ENCODE data around the gene PAPOLB. TPM values are rescaled to one million over a fixed set of nuclear protein-coding genes. Genes with fewer than 3 reads are reported as not detected.

The PAPOLB gene
- total RNA-seq, 2 donors from 2014 or later: 0.19 to 0.24 TPM

- DNase-seq (ENCODE audit: low spot score): peak; percentile 46
- intact Hi-C loops (cut with DNase I): loop anchor here in 1 of 2 donors (10.0 kb wide), 1 partner anchor 75 kb away; no protein-coding TSS in a partner anchor
Observed at GRCh38 chr7:4879396-4880081, 17.7 kb upstream of the PAPOLB start.

- peak; percentile 75 for DNase-seq (ENCODE audit: low spot score)
- intact Hi-C loops (cut with DNase I): loop anchor here in 1 of 2 donors (10.0 kb wide), 1 partner anchor 74 kb away; no protein-coding TSS in a partner anchor
Observed at GRCh38 chr7:4878336-4879335, 16.8 kb upstream of the PAPOLB start.

- intact Hi-C loops (cut with DNase I): loop anchor here in 1 of 2 donors (10.0 kb wide), 1 partner anchor 72 kb away; no protein-coding TSS in a partner anchor
- DNase-seq (ENCODE audit: low spot score): peak; percentile 55
Observed at GRCh38 chr7:4876586-4876985, 14.8 kb upstream of the PAPOLB start.

- DNase-seq (ENCODE audit: low spot score): peak; percentile 52
- intact Hi-C loops (cut with DNase I): loop anchor here in 1 of 2 donors (10.0 kb wide), 1 partner anchor 71 kb away; no protein-coding TSS in a partner anchor
Observed at GRCh38 chr7:4875391-4875790, 13.6 kb upstream of the PAPOLB start.

GRCh38 chr7:4873071-4873944, 11.5 kb upstream of the PAPOLB start:
- intact Hi-C loops (cut with DNase I): loop anchor here in 1 of 2 donors (10.0 kb wide), 1 partner anchor 69 kb away; no protein-coding TSS in a partner anchor
- peak; percentile 59 for DNase-seq (ENCODE audit: low spot score)

- intact Hi-C loops (cut with DNase I): loop anchor here in 1 of 2 donors (10.0 kb wide), 1 partner anchor 67 kb away; no protein-coding TSS in a partner anchor
- DNase-seq (ENCODE audit: low spot score): peak; percentile 69
Observed at GRCh38 chr7:4871930-4872675, 10.3 kb upstream of the PAPOLB start.

- intact Hi-C loops (cut with DNase I): loop anchor here in 1 of 2 donors (10.0 kb wide), 1 partner anchor 66 kb away; no protein-coding TSS in a partner anchor
Observed at GRCh38 chr7:4871056-4871680, 9.3 kb upstream of the PAPOLB start.

GRCh38 chr7:4868493-4868892, 6.7 kb upstream of the PAPOLB start:
- intact Hi-C loops (cut with DNase I): loop anchor here in 1 of 2 donors (10.0 kb wide), 1 partner anchor 64 kb away; no protein-coding TSS in a partner anchor
- no peak for DNase-seq (ENCODE audit: low spot score)

More at GRCh38 chr7:4871056-4871680, 9.3 kb upstream of the PAPOLB start:
- peak; percentile 70 for DNase-seq (ENCODE audit: low spot score)

GRCh38 chr7:4866528-4867496, 5.0 kb upstream of the PAPOLB start:
- DNase-seq (ENCODE audit: low spot score): peak; percentile 12

GRCh38 chr7:4862156-4862555, 326 bp upstream of the PAPOLB start:
- intact Hi-C loops (cut with DNase I): loop anchor here in 1 of 2 donors (10.0 kb wide), 1 partner anchor 57 kb away; no protein-coding TSS in a partner anchor
- peak; percentile 46 for DNase-seq (ENCODE audit: low spot score)

More at GRCh38 chr7:4866528-4867496, 5.0 kb upstream of the PAPOLB start:
- intact Hi-C loops (cut with DNase I): loop anchor here in 1 of 2 donors (10.0 kb wide), 1 partner anchor 62 kb away; no protein-coding TSS in a partner anchor

GRCh38 chr7:4861227-4861626, 603 bp downstream of the PAPOLB start:
- DNase-seq (ENCODE audit: low spot score): no peak
- intact Hi-C loops (cut with DNase I): loop anchor here in 1 of 2 donors (10.0 kb wide), 1 partner anchor 56 kb away; no protein-coding TSS in a partner anchor

- intact Hi-C loops (cut with DNase I): no loop called here
- DNase-seq (ENCODE audit: low spot score): no peak
Observed at GRCh38 chr7:4857189-4857588, 4.6 kb downstream of the PAPOLB start.

- no peak for DNase-seq (ENCODE audit: low spot score)
- intact Hi-C loops (cut with DNase I): no loop called here
Observed at GRCh38 chr7:4856336-4857057, 5.3 kb downstream of the PAPOLB start.

- no peak for DNase-seq (ENCODE audit: low spot score)
- intact Hi-C loops (cut with DNase I): no loop called here
Observed at GRCh38 chr7:4854916-4855315, 6.9 kb downstream of the PAPOLB start.
